HFF-Myc (cell line): Measurements from ENCODE around the gene EIF1.

Source experiments
- DNase-seq: peaks from one replicate; pipeline ENCODE4 v3.0.0-alpha.2; 2011; ENCODE audit warnings: low read depth; ENCODE audit errors: extremely low read depth
- H3K4me3 ChIP-seq: replicated peaks from 2 replicates; pipeline ENCODE4 v1.5.1; 2011; ENCODE audit warnings: low read depth, mild to moderate bottlenecking, control low read depth, low read length
- CTCF ChIP-seq: IDR thresholded peaks from 2 replicates; pipeline ENCODE4 v1.5.1; 2012; ENCODE audit warnings: mild to moderate bottlenecking, low read depth, low read length, control low read depth; ENCODE audit errors: missing control alignments

EIF1 gene

DNA sequence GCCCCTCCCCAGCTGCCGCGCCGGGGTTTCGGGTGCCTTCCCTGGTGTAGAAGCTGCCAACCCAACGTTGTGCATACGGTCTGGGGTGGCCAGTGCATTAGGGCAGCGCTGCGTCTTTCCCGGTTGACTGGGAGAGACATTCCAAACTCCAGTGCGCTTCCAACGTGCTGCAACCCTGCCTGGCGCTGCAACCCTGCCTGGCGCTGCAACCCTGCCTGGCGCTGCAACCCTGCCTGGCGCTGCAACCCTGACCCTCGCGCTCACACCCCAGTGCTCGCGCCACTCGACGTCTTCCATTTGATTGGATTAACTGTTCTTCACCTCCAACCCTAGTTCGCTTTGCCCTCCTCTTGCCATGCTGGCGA lies 46.2 kb downstream of the EIF1 start:
- TF ChIP-seq CTCF: no peak
- peak overlapping the region; percentile 34 for H3K4me3 ChIP-seq
- no peak for DNase-seq

GRCh38 chr17:41735744-41736143 lies 47.1 kb downstream of the EIF1 start:
- no peak for TF ChIP-seq CTCF
- DNase-seq: no peak
- no peak overlapping the region for H3K4me3 ChIP-seq

DNA sequence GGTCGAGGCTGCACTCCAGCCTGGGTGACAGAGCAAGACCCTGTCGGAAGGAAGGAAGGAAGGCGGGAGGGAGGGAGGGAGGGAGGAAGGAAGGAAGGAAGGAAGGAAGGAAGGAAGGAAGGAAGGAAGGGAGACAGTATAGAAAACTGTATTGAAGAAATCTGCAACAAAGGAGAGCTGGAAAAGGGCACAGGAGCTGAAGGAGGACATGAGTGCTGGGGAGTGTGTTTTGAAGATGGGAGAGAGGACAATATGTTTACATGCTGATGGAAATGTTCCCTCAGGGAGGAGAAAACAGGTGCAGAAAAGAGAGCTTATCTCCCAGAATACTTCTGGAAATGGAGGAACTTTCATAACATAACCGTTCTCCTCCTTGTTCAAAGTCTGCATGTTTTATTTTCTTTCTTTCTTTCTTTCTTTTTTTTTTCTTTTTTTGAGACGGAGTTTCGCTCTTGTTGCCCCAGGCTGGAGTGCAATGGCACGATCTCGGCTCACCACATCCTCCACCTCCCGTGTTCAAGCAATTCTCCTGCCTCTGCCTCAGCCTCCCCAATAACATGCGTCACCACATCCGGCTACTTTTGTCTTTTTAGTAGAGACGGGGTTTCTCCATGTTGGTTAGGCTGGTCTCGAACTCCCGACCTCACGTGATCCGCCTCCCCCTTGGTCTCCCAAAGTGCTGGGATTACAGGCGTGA lies 48.4 kb downstream of the EIF1 start:
- DNase-seq: no peak
- no peak for TF ChIP-seq CTCF

DNA sequence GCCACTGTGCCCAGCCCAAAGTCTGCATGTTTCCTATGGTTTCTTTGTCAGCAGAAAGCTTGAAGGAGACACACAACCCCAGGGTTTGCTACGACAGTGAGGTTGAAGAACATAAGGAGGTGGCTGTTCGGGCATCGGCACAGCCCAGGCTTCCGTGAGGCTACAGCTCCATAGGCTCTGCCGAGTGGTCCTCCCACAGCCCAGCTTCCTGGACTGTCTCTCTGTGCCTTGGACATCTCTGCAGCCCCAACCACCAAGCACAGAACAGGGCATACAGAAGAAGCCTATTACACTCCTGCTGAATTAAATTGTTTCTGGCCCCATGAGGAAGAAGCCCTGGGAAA lies 49.0 kb downstream of the EIF1 start:
- no peak for DNase-seq
- H3K4me3 ChIP-seq: no peak overlapping the region
- no peak for TF ChIP-seq CTCF

More for the DNA sequence above, 48.4 kb downstream of the EIF1 start:
- no peak overlapping the region for H3K4me3 ChIP-seq

- H3K4me3 ChIP-seq: no peak overlapping the region
- peak; percentile 73 for DNase-seq
- TF ChIP-seq CTCF: peak; percentile 97
These were observed 49.6 kb downstream of the EIF1 start for GRCh38 chr17:41738077-41738800.

DNA sequence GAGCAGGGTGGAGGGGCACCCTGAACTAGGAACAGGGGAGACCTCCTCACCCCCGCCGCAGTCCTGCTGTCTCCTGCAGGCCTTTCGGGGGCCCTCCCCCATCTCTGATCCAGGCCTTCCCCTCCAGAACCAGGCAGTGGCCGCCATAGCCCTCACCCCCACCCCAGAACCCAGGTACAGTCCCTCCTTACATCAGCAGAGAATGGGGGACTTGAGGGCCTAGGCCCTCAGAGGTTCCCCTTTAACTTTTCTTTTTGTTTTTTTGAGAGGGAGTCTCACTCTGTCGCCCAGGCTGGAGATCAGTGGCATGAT lies 50.1 kb downstream of the EIF1 start:
- no peak overlapping the region for H3K4me3 ChIP-seq
- no peak for TF ChIP-seq CTCF
- DNase-seq: no peak
